Thyroid gland (tissue), 4 donors: ENCODE data around the gene PADI4. TPM values are rescaled to one million over a fixed set of nuclear protein-coding genes. Genes with fewer than 3 reads are reported as not detected.

Experiments
- DNase-seq, 2 donors: peaks; one replicate each; pipeline ENCODE4 v3.0.0-alpha.2; 2019
- H3K27ac ChIP-seq, 3 donors: fragments of 200-600 bp; sonication (generic); 1 replicate in 2 of 3; 2 replicates in 1 of 3; pipeline ENCODE4 v1.5.1; 2016 to 2019; ENCODE audit warnings: mild to moderate bottlenecking in 1 of 3, moderate library complexity in 1 of 3
- H3K27me3 ChIP-seq: fragments of 200-600 bp; sonication (generic); one replicate; pipeline ENCODE4 v1.5.1; 2019
- H3K36me3 ChIP-seq, 2 donors: fragments of 200-600 bp; sonication (generic); one replicate each; pipeline ENCODE4 v1.5.1; 2016 to 2019
- H3K4me1 ChIP-seq, 2 donors: fragments of 200-600 bp; sonication (generic); one replicate each; pipeline ENCODE4 v1.5.1; 2017 to 2019
- H3K4me3 ChIP-seq, 3 donors: fragments of 200-600 bp; sonication (generic); replicated peaks in 1 of 3; 1 replicate in 2 of 3; 2 replicates in 1 of 3; pipeline ENCODE4 v1.5.1; 2016; ENCODE audit warnings: mild to moderate bottlenecking in 1 of 3
- H3K9me3 ChIP-seq: fragments of 200-600 bp; sonication (generic); one replicate; pipeline ENCODE4 v1.5.1; 2017
- CTCF ChIP-seq, 6 experiments: fragments of 200-600 bp in 3 of 6; fragments of 450-650 bp in 3 of 6; sonication (generic) in 3 of 6; IDR thresholded peaks; one replicate each; pipeline ENCODE4 v1.5.1; 2016 to 2019; ENCODE audit warnings: antibody characterized with exemption in 6 of 6, mild to moderate bottlenecking in 2 of 6, inconsistent platforms in 1 of 6, moderate library complexity in 1 of 6
- POLR2A ChIP-seq, 2 donors: fragments of 450-650 bp; IDR thresholded peaks; one replicate each; pipeline ENCODE4 v1.6.1; 2017; ENCODE audit warnings: antibody characterized with exemption in 2 of 2, mild to moderate bottlenecking in 2 of 2, moderate library complexity in 1 of 2
- WGBS, 2 donors: methylation state at CpG; one replicate each; pipeline ENCODE4 v1.1.5; 2017; 5-methylcytosine and 5-hydroxymethylcytosine counted together
- intact Hi-C: fragments of 100-400 bp; cut with DNase I; formaldehyde crosslinking; loops from one replicate; pipeline ENCODE4 v1.15.1; 2023
- total RNA-seq, 4 donors: library from RNA; depleted of rRNA; stranded (reverse); fragments of >200 nt; gene quantifications; one replicate each; pipeline ENCODE4 v1.2.3, GENCODE V29; 2016

Gene PADI4, protein sequence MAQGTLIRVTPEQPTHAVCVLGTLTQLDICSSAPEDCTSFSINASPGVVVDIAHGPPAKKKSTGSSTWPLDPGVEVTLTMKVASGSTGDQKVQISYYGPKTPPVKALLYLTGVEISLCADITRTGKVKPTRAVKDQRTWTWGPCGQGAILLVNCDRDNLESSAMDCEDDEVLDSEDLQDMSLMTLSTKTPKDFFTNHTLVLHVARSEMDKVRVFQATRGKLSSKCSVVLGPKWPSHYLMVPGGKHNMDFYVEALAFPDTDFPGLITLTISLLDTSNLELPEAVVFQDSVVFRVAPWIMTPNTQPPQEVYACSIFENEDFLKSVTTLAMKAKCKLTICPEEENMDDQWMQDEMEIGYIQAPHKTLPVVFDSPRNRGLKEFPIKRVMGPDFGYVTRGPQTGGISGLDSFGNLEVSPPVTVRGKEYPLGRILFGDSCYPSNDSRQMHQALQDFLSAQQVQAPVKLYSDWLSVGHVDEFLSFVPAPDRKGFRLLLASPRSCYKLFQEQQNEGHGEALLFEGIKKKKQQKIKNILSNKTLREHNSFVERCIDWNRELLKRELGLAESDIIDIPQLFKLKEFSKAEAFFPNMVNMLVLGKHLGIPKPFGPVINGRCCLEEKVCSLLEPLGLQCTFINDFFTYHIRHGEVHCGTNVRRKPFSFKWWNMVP
- total RNA-seq: under 1 TPM in 1 of 4 donors, not detected in 3; 0.45 TPM

GRCh38 chr1:17307946-17308345, at the start of gene PADI4:
Gene PADI4 (plus strand): TSS chr1:17308197. CDS start chr1:17308223, 26 bp downstream.
- no peaks in the 10 kb centered on the region for H3K4me1 ChIP-seq
- H3K9me3 ChIP-seq: no peaks in the 10 kb centered on the region
- TF ChIP-seq POLR2A (IDR thresholded peaks at IDR 0.05) (no peak), CTCF (IDR thresholded peaks at IDR 0.05) (no peak)
- intact Hi-C loops: no loop called here
- no peak within 1 kb of the TSS for H3K27ac ChIP-seq
- WGBS, 2 donors: 83% methylated on average over 6 of the region's 8 CpGs; no CpG with 5 or more reads in 1 of the 2 donors
- no peaks in the 10 kb centered on the region for H3K36me3 ChIP-seq
- DNase-seq: no peak
- H3K27me3 ChIP-seq: no peaks in the 10 kb centered on the region
- H3K4me3 ChIP-seq: no peak within 1 kb of the TSS

GRCh38 chr1:17258758-17259130, 49.3 kb upstream of the PADI4 start:
- intact Hi-C loops: no loop called here
- Histone ChIP-seq H3K27ac (no peak overlapping the region), H3K4me3 (no peak overlapping the region), H3K36me3 (no peaks in the 10 kb centered on the region), H3K9me3 (no peaks in the 10 kb centered on the region), H3K4me1 (no peaks in the 10 kb centered on the region), H3K27me3 (no peaks in the 10 kb centered on the region)
- DNase-seq: no peak
- TF ChIP-seq POLR2A (IDR thresholded peaks at IDR 0.05) (no peak), CTCF (IDR thresholded peaks at IDR 0.05) (no peak)
- 76 to 82% methylated on average over 6 of the region's 6 CpGs for WGBS, 2 donors

DNA sequence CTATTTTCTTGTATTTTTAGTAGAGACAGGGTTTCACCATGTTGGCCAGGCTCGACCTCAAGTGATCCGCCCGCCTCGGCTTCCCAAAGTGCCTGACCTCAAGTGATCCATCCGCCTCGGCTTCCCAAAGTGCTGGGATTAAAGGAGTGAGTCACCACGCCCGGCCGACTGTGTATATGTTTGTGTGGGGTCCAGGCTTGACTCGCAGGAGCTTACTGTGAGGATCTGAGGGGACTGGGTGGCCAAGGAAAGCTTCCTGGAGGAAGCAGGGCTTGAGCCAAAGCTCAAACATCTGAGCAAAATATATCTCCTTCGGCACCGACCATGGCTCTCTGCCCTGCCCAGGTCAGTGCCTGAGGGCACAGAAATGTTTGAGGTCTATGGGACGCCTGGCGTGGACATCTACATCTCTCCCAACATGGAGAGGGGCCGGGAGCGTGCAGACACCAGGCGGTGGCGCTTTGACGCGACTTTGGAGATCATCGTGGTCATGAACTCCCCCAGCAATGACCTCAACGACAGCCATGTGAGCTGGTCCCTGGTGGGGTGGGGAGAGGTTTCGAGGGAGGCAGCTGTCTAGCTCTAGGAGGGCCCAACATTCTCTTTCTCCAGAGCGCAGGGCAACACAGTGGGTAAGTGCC, 48.6 kb upstream of the PADI4 start:
- H3K9me3 ChIP-seq: no peaks in the 10 kb centered on the region
- no peaks in the 10 kb centered on the region for H3K36me3 ChIP-seq
- no peak for DNase-seq
- H3K27ac ChIP-seq: no peak overlapping the region
- intact Hi-C loops: no loop called here
- 73 to 81% methylated on average over 20 to 24 of the region's 24 CpGs for WGBS, 2 donors
- H3K4me3 ChIP-seq: no peak overlapping the region
- H3K27me3 ChIP-seq: no peaks in the 10 kb centered on the region
- TF ChIP-seq CTCF (IDR thresholded peaks at IDR 0.05): no peak
- no peak for TF ChIP-seq POLR2A (IDR thresholded peaks at IDR 0.05)
- no peaks in the 10 kb centered on the region for H3K4me1 ChIP-seq

- TF ChIP-seq POLR2A (IDR thresholded peaks at IDR 0.05) (no peak), CTCF (IDR thresholded peaks at IDR 0.05) (no peak)
- H3K4me1 ChIP-seq: no peaks in the 10 kb centered on the region
- no peak for DNase-seq
- 77 to 80% methylated on average over 5 of the region's 7 CpGs for WGBS, 2 donors
- no peak overlapping the region for H3K4me3 ChIP-seq
- no peaks in the 10 kb centered on the region for H3K36me3 ChIP-seq
- no peaks in the 10 kb centered on the region for H3K27me3 ChIP-seq
- no peak overlapping the region for H3K27ac ChIP-seq
- intact Hi-C loops: no loop called here
- H3K9me3 ChIP-seq: no peaks in the 10 kb centered on the region
These were observed 47.7 kb upstream of the PADI4 start for GRCh38 chr1:17260264-17260663.

DNA sequence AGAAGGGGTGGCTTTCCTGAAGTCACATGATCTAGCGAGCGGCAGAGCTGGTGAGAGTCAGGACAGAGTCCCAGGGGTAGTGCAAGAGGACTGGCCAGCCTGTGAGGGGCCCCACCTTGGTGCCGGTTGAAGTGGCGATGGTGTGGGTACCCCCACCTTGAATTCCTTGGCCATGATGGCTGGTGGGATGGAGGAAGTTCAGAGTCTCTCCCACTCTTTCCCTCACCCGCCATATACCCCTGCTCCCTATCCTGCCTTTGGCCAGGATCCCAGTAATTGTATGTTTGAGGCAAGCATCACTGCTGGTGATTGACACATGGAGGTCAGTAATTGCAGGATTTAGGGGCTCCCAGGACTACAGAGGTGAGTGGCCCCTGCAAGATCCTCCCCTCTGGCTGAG, 47.3 kb upstream of the PADI4 start:
- Histone ChIP-seq H3K36me3 (no peaks in the 10 kb centered on the region), H3K27me3 (no peaks in the 10 kb centered on the region), H3K4me3 (no peak overlapping the region), H3K4me1 (no peaks in the 10 kb centered on the region), H3K9me3 (no peaks in the 10 kb centered on the region), H3K27ac (no peak overlapping the region)
- TF ChIP-seq POLR2A (IDR thresholded peaks at IDR 0.05): no peak
- TF ChIP-seq CTCF (IDR thresholded peaks at IDR 0.05): no peak
- intact Hi-C loops: no loop called here
- DNase-seq: no peak
- WGBS, 2 donors: 79 to 88% methylated on average over 4 to 5 of the region's 5 CpGs
